Measurements from ENCODE around the gene HAGH.

The HAGH gene

GRCh38 chr16:1765826-1766225 is 60.8 kb downstream of the HAGH start:
- FAIRE-seq, result no peak
- DNase-seq (ENCODE audit: insufficient read length, low spot score), result no peak

DNA sequence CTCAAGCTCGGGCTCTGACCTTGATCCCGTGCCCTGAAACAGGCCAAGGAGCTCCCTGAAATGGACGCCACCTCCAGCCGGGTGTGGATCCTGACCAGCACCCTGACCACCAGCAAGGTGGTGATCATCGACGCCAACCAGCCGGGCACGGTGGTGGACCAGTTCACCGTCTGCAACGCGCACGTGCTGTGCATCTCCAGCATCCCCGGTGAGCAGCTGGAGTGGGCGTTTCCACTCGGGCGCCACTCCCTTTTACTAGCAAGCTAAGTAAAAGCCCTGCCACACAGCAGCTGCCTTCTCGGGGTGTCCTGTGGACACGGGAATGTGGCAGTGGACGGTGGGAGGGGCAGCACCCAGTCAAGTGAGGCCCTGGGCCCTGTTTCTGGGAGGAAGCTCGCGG is 61.7 kb downstream of the HAGH start:
- DNase-seq (ENCODE audit: insufficient read length, low spot score) (no peak), FAIRE-seq (no peak)

DNA sequence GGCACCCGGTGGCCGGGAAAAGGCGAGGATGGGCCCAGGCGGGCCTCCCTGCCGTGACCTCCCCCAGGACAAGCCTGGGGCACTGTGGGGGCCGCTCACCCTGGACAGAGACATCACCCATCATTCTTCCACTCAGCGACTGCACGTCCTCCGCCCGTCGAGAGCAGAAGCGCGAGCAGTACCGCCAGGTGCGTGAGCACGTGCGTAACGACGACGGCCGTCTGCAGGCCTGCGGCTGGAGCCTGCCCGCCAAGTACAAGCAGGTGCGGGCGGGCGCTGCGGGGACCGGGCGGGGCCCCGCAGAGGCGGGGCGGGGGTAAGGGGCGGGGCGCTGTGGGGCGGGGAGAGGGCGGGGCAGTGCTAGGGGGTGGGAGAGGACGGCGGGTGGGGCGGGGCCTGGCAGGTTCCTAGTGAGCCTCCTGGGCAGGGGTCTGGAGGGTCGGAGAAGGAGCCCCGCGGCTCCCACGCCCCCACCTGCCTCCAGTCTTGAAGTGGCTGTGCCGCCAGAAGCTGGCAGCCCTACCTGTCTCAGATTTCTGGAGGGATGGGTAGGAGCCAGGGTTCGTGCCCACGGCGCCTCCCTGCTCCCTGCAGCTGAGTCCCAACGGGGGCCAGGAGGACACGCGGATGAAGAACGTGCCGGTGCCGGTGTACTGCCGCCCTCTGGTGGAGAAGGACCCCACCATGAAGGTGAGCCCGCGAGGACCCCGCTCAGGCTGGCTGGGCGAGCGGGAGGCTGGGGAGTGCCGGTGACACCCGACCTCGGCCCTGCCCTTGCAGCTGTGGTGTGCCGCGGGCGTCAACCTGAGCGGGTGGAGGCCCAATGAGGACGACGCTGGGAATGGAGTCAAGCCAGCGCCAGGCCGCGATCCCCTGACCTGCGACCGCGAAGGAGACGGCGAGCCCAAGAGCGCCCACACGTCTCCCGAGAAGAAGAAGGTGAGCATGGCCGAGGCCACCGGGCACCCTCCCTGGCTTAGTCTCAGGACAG is 62.8 kb downstream of the HAGH start:
- no peak for FAIRE-seq
- DNase-seq (ENCODE audit: insufficient read length, low spot score), result no peak

- FAIRE-seq (no peak), DNase-seq (ENCODE audit: insufficient read length, low spot score) (no peak)
Observed at GRCh38 chr16:1762879-1763520, 63.6 kb downstream of the HAGH start.

GRCh38 chr16:1762196-1762878 is 64.3 kb downstream of the HAGH start:
- no peak for FAIRE-seq
- no peak for DNase-seq (ENCODE audit: insufficient read length, low spot score)

- DNase-seq (ENCODE audit: insufficient read length, low spot score) (no peak), FAIRE-seq (no peak)
Observed at GRCh38 chr16:1761751-1762150, 64.9 kb downstream of the HAGH start.

DNA sequence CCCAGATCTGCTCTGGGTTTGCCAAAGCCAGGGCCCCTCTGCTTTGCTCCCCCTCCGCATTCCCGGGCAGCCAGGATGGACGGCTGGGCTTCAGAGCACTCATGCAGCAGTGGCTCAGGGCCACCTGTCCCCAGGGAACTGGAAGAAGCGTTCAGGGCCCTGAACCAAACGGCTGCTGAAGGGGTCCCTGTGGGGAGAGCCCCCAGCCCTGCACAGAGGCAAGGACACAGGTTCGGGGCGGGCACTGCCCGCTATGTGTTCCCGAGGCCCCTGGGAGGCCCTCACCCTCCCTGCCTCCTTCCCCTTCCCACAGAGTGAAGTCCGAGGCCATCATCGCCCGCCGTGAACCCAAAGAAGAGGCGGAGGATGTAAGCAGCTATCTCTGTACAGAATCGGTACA is 65.7 kb downstream of the HAGH start:
- no peak for FAIRE-seq
- DNase-seq (ENCODE audit: insufficient read length, low spot score), result no peak

GRCh38 chr16:1759511-1759910 is 67.1 kb downstream of the HAGH start:
- no peak for DNase-seq (ENCODE audit: insufficient read length, low spot score)
- no peak for FAIRE-seq

- DNase-seq (ENCODE audit: insufficient read length, low spot score) (no peak), FAIRE-seq (no peak)
Observed at GRCh38 chr16:1758923-1759322, 67.7 kb downstream of the HAGH start.

- FAIRE-seq, result no peak
- DNase-seq (ENCODE audit: insufficient read length, low spot score), result no peak
Observed at GRCh38 chr16:1757714-1758461, 68.7 kb downstream of the HAGH start.

All from GM19239 (cell line).